ENCODE results near the gene SELE.

GRCh38 chr1:169722779-169723178 lies 11.1 kb downstream of the SELE start:
- TF ChIP-seq CTCF (IDR thresholded peaks at IDR 0.05; ENCODE audit: low read depth, low read length) (no peak), POLR2A (IDR thresholded peaks at IDR 0.05; ENCODE audit: extremely low read depth, insufficient read length) (no peak), MAX (IDR thresholded peaks at IDR 0.05; ENCODE audit: low read depth, low read length) (no peak), MYC (IDR thresholded peaks at IDR 0.05; ENCODE audit: low read depth, low read length) (no peak)

All from NB4 (cell line).